ENCODE results near the gene CUTA.
A peak's percentile ranks its signal among the peaks of the same experiment; 100 is the strongest.

CUTA gene

DNA sequence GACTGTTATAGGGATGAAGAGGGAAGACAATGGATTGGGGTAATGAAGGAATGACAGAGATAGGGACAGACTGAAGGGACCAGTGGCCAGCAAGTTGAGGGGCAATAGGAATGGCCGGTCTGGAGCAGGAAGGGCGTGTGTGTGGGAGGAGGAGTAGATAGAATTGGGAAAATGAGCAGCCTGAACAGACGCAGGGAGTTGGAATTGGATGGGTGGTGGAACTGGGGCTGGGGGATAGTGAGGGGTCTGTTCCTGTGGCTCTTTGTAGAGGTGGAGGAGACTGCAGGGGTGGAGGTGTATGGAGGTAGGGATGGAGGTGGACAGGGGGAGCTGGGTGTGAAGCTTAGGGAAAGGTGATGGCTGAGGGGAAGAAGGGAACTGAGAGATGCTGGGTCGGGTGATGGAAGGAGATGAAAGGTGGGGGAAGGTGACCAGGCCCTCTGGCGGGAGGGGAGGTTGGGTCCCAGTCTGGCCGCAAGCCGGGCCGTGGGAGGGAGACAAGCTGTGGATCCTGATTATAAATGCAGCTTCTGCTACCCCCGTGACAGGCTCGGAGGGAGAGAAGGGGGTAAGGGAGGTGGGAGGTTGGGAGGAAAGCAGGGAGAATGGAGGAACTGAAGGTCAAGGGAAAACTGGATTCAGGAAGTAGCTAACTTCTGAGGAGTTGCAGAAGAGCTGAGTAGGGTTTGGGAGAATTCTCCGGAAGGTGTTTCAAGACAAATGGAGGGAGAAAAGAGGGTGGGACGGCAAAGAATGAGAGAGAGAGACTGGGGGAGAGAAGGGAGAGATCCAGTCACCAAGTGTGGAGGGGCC lies 7.2 kb upstream of the CUTA start:
- no peak for DNase-seq (ENCODE audit: low spot score)
- H3K4me3 ChIP-seq = peak overlapping the region; percentile 80
- TF ChIP-seq, protein P1, sequence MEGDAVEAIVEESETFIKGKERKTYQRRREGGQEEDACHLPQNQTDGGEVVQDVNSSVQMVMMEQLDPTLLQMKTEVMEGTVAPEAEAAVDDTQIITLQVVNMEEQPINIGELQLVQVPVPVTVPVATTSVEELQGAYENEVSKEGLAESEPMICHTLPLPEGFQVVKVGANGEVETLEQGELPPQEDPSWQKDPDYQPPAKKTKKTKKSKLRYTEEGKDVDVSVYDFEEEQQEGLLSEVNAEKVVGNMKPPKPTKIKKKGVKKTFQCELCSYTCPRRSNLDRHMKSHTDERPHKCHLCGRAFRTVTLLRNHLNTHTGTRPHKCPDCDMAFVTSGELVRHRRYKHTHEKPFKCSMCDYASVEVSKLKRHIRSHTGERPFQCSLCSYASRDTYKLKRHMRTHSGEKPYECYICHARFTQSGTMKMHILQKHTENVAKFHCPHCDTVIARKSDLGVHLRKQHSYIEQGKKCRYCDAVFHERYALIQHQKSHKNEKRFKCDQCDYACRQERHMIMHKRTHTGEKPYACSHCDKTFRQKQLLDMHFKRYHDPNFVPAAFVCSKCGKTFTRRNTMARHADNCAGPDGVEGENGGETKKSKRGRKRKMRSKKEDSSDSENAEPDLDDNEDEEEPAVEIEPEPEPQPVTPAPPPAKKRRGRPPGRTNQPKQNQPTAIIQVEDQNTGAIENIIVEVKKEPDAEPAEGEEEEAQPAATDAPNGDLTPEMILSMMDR (IDR thresholded peaks at IDR 0.05) = no peak
- peak overlapping the region; percentile 87 to 97 for H3K27ac ChIP-seq

DNA sequence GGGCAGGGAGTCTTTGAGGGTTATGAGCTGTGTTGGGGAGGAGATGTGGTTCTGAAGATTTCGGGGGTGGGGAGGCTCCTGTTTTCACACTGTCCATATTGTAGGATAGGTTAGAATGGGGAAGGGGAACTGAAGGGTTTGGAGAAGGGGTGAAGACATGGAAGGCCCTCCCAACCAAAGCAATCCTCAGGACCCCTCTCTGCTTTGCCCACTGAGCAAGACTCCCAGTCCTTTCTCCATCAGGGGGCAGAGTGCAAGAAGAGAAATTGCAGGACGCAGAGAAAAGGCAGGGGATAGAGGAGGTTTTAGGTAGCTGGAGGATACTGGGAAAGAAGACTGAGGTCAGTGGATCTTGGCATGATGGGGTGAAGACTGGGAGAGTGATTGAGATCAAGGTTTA lies 5.9 kb upstream of the CUTA start:
- TF ChIP-seq, protein P1 (IDR thresholded peaks at IDR 0.05) = no peak
- DNase-seq (ENCODE audit: low spot score) = no peak
- Histone ChIP-seq H3K27ac (no peak overlapping the region), H3K4me3 (no peak overlapping the region)

DNA sequence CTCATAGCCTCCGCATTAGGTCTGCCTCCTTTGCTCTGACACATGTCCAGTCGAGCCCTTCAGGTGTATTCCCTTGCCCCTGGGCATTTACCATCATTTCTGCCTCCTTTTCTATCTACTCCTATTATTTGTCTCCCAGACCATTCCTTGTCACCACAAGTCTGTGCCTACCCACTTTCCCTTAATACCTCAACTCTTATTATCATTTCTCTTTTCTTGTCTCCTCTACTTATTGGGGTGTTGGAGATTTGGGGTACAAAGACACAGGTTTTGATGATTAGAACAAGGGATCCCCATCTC lies 3.4 kb upstream of the CUTA start:
- no peak overlapping the region for H3K27ac ChIP-seq
- TF ChIP-seq, protein P1 (IDR thresholded peaks at IDR 0.05) = no peak
- H3K4me3 ChIP-seq = no peak overlapping the region
- no peak for DNase-seq (ENCODE audit: low spot score)

DNA sequence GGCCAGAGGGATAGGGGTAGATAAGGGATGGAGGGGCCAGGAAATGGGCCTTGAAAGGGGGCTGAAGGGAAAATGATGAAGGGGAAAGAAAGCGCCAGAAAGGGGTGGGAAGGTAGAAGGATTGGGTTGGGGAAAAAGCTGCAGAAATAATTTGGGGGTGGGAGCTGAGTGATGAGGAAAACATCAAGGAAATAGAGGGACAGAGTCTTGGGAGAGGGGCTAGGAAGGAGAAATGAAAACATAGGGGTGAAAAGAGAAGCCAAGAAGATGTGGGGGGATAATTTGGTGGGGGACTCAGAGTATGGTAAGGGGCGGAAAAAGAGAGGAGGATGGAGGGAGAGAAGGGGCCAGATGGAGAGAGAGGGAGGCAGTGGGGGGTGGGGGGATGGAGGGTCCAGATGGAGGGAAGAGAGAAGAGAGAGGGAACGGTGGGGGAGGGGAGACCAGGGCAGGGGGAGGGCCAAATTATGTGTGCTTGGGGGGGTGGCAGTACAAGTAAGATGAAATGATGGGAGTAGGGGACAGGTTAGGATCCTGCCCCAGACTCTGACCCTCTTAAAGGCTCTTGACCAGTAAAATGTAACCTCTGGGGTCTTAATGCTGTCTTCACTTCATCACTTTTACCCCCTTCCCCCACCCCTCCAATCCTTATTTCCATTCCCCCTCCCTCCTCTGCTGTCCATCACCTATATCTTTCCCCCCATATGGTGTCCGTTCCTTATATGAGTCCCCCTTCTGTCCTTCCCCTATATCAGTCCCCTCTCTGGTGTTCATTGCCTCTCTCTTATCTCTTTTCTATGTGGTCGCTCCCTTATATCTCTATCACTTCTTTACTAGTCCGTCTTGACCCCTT lies 2.8 kb upstream of the CUTA start:
- Histone ChIP-seq H3K4me3 (peak overlapping the region; percentile 71), H3K27ac (peak overlapping the region; percentile 81 to 97)
- no peak for DNase-seq (ENCODE audit: low spot score)
- TF ChIP-seq, protein P1 (IDR thresholded peaks at IDR 0.05) = no peak

DNA sequence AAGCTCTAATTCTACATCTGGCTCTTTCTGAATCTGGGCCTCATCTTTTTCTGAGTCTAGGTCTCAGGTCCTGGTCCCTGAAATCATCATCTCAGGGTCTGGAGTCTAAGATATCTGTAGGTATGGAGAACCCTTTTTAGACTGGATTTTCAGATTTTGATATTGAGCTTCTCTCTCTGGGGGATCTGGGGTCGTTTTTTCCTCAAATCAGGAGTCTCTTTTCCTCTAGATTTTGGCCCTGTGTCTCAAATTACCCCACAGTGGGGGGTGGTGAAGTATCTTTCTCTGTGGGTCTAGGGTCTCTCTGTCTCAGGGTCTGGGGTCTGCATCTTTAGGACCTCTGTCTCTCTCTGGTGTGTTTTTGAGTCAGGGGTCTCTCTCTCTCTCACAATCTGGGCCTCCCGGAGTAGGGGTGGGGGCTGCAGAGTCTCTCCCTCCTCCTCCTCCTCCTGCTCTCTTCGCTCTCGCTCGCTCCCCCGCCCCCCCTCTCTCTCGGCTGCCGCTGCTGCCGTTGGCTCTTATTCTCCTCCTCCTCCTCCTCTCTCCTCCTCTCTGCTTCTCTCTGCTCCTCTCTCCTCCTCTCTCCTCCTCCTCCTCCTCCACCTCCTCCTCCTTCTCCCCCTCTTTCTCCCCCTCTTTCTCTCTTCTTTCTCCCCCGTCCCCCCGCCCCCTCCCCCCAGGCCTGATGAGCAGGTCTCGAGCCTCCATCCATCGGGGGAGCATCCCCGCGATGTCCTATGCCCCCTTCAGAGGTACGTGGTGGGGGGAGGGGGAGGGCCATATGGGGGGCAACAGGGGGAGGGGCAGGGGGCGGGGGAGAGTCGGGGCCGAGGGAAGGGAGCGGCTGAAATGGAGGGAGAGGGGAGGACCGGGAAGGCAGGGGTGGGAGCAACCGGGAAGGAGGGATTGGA lies 1.9 kb upstream of the CUTA start, which contains the start of gene SYNGAP1:
Gene SYNGAP1, plus strand, starts transcription at position 486 of the 911 bp plus-strand sequence. Its CDS starts 200 bp downstream, at position 686.
- H3K4me3 ChIP-seq = peak within 1 kb of the TSS; percentile 71
- TF ChIP-seq, protein P1 (IDR thresholded peaks at IDR 0.05) = no peak
- peak within 1 kb of the TSS; percentile 95 to 97 for H3K27ac ChIP-seq
- no peak for DNase-seq (ENCODE audit: low spot score)

DNA sequence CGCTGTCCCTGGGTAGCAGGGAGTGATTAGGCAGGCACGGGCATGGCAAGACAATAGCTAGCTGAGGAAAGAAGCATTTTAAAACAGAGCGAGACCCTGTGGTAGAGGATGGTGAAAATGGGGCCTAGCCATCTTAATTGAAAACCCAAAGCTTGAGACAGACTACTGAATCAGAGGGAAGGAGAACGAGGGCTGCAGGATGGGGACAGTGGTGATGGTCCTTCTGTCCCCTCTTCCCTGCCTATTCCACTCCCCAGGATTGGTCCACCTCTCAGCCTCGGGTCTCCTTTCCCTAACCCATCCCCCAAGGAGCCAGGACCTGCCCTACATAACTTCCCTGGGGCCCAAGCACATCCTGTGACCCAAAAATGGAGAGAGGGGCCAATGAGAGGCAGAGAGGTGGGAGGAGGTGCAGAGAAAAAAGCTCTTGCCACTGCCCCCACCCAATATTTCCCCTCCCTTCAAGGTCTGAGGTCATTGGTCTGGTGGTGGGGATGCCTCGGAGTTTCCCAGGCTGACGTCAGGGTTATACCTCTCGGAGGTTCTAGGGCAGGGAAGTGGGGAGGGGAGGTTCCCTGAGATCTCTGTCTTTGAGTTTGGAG lies 884 bp upstream of the CUTA start:
- Histone ChIP-seq H3K27ac (peak overlapping the region; percentile 95 to 97), H3K4me3 (peak overlapping the region; percentile 68)
- TF ChIP-seq, protein P1 (IDR thresholded peaks at IDR 0.05) = no peak
- DNase-seq (ENCODE audit: low spot score) = no peak

Measured in coronary artery (tissue), 2 donors.